Ovary (tissue), 3 donors: ENCODE data around the gene TAB2.

ENCODE experiments used
- CTCF ChIP-seq, 3 donors: fragments of 450-650 bp in 2 of 3; fragments of 200-600 bp in 1 of 3; IDR thresholded peaks; one replicate each; pipeline versions ENCODE4 v1.5.1 to v1.8.0; 2016 to 2022; ENCODE audit warnings: antibody characterized with exemption in 3 of 3, mild to moderate bottlenecking in 1 of 3
- POLR2A ChIP-seq: fragments of 450-650 bp; IDR thresholded peaks from one replicate; pipeline ENCODE4 v1.6.1; 2017; ENCODE audit warnings: antibody characterized with exemption, mild to moderate bottlenecking, moderate library complexity
- donor health status: DM: no; HTN: no; CAD: no.

DNA sequence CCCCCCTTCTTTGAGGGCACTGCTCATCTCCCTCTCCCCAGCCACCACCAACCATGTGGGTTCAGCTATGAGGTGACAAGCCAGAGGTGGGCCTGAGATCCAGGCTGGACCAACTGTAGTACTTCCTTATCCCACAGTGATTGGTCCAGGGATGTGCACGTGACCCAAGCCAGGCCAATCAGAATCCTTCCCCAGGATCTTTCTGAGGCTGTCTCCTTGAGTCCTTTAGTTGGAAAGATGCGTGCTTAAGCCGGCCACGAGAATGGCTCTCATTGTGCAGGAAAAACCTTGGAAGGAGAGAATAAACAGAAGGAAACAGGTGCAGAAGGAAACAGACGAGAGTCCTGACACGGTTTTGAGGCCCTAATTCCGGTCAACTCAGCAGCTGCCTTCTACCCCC is 128.1 kb downstream of the TAB2 start:
- TF ChIP-seq CTCF (IDR thresholded peaks at IDR 0.05): no peak
- TF ChIP-seq POLR2A: no peak
